ENCODE results near the gene BIN1. TPM values are rescaled to one million over a fixed set of nuclear protein-coding genes. Genes with fewer than 3 reads are reported as not detected.

BIN1 gene
- polyA plus RNA-seq, 1 donor from 2014 or later = 61.9 TPM

GRCh38 chr2:127091886-127092285 is 15.1 kb downstream of the BIN1 start:
- Histone ChIP-seq H3K36me3 (ENCODE audit: insufficient read depth, low read length) (no peaks in the 10 kb centered on the region), H3K9ac (ENCODE audit: low read length) (no peak overlapping the region), H3K9me3 (ENCODE audit: low read length) (no peaks in the 10 kb centered on the region), H3K4me3 (ENCODE audit: low read length) (no peak overlapping the region), H3K9me2 (ENCODE audit: insufficient read depth, low read length) (no peaks in the 10 kb centered on the region), H2AFZ (ENCODE audit: low read depth, low read length) (no peak overlapping the region), H3F3A (ENCODE audit: insufficient read depth, low read length, poor library complexity, severe bottlenecking) (no peaks in the 10 kb centered on the region), H3K4me2 (ENCODE audit: low read length) (no peak overlapping the region), H3K27me3 (ENCODE audit: insufficient read depth, low read depth, low read length) (no peaks in the 10 kb centered on the region), H3K79me2 (replicated peaks; ENCODE audit: insufficient read depth, low read length) (no peaks in the 10 kb centered on the region), H3K27ac (ENCODE audit: low read length) (no peak overlapping the region), H4K20me1 (ENCODE audit: insufficient read depth) (no peaks in the 10 kb centered on the region)
- TF ChIP-seq RAD21 (conservative IDR thresholded peaks at IDR 0.05) (no peak), POLR2AphosphoS5 (IDR thresholded peaks at IDR 0.05) (no peak), EP300 (conservative IDR thresholded peaks at IDR 0.05; ENCODE audit: poor library complexity, severe bottlenecking) (no peak), MXI1 (conservative IDR thresholded peaks at IDR 0.05; ENCODE audit: poor library complexity, severe bottlenecking) (no peak), TAF1 (IDR thresholded peaks at IDR 0.05; ENCODE audit: low read depth) (no peak), EZH2 (IDR thresholded peaks at IDR 0.05; ENCODE audit: borderline replicate concordance, insufficient read depth, low read length, poor library complexity, severe bottlenecking) (no peak), REST (IDR thresholded peaks at IDR 0.05; ENCODE audit: borderline replicate concordance) (no peak), CTCF (IDR thresholded peaks at IDR 0.05; ENCODE audit: poor library complexity, severe bottlenecking) (no peak), SMC3 (conservative IDR thresholded peaks at IDR 0.05; ENCODE audit: poor library complexity) (no peak)

GRCh38 chr2:127091148-127091547 is 15.8 kb downstream of the BIN1 start:
- H3K79me2 ChIP-seq (replicated peaks; ENCODE audit: insufficient read depth, low read length) = no peaks in the 10 kb centered on the region
- H3K9me3 ChIP-seq (ENCODE audit: low read length) = no peaks in the 10 kb centered on the region
- H3F3A ChIP-seq (ENCODE audit: insufficient read depth, low read length, poor library complexity, severe bottlenecking) = no peaks in the 10 kb centered on the region
- H3K36me3 ChIP-seq (ENCODE audit: insufficient read depth, low read length) = no peaks in the 10 kb centered on the region
- no peaks in the 10 kb centered on the region for H4K20me1 ChIP-seq (ENCODE audit: insufficient read depth)
- no peak overlapping the region for H2AFZ ChIP-seq (ENCODE audit: low read depth, low read length)
- H3K9ac ChIP-seq (ENCODE audit: low read length) = no peak overlapping the region
- no peaks in the 10 kb centered on the region for H3K9me2 ChIP-seq (ENCODE audit: insufficient read depth, low read length)
- TF ChIP-seq CTCF (IDR thresholded peaks at IDR 0.05; ENCODE audit: poor library complexity, severe bottlenecking) (no peak), EZH2 (IDR thresholded peaks at IDR 0.05; ENCODE audit: borderline replicate concordance, insufficient read depth, low read length, poor library complexity, severe bottlenecking) (no peak), RAD21 (conservative IDR thresholded peaks at IDR 0.05) (no peak), EP300 (conservative IDR thresholded peaks at IDR 0.05; ENCODE audit: poor library complexity, severe bottlenecking) (no peak), REST (IDR thresholded peaks at IDR 0.05; ENCODE audit: borderline replicate concordance) (no peak), TAF1 (IDR thresholded peaks at IDR 0.05; ENCODE audit: low read depth) (no peak), POLR2AphosphoS5 (IDR thresholded peaks at IDR 0.05) (no peak), SMC3 (conservative IDR thresholded peaks at IDR 0.05; ENCODE audit: poor library complexity) (no peak), MXI1 (conservative IDR thresholded peaks at IDR 0.05; ENCODE audit: poor library complexity, severe bottlenecking) (no peak)
- H3K4me2 ChIP-seq (ENCODE audit: low read length) = no peak overlapping the region
- H3K4me3 ChIP-seq (ENCODE audit: low read length) = no peak overlapping the region
- H3K27ac ChIP-seq (ENCODE audit: low read length) = no peak overlapping the region
- no peaks in the 10 kb centered on the region for H3K27me3 ChIP-seq (ENCODE audit: insufficient read depth, low read depth, low read length)
